NCI-H2029 (cell line): ENCODE results near the gene NPIPB12.
"Not testable (repeated sequence)": the region's sequence is repeated elsewhere in the genome, so short reads cannot be mapped to it uniquely, and the experiment has no call there.

Experiments used
- DNase-seq: peaks from one replicate; lab custom pipeline; 2025; lab: John Stamatoyannopoulos, UW

The NPIPB12 gene

DNA sequence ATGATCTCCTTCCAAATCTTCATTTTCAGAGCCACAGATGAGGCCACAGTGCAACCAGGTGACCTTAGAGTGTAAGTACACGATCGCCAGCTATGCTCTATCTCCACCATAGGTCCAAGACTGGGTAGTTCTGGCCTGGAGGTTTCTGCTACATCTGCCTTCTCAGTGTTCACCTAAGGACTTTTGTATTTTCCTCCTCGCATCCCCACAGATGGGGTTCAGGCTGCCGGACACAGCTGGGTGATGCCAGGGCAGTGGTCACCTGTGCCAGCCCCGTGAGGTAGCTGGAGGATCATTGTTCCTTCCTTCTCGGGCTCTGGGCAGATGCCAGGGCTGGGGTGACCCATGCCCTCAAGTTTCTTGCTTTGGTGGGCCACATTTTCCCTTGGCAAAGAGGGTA lies at the start of gene NPIPB12:
Gene NPIPB12 (minus strand): TSS at position 101 of the 400 bp plus-strand sequence.
- DNase-seq, result not testable (repeated sequence)

DNA sequence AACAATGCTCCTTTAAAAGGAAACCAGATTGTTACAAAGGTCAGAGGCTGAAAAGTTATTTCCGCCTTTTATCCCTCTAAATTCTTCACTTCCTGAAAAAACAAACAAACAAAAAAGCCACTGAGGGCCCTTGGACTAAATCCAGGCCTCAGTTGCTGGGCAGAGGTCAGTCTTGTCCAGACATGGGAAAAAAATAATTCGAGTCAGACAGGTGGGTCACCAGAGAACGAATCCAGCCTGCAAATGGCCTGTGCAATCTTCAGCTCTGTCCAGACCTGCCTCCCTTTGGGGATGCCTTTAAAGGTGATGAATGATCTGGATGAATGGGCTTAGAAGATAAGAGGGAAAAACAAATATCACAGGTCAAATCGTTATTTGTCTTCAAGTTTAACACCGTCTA lies 15.3 kb upstream of the NPIPB12 start:
- not testable (repeated sequence) for DNase-seq

DNA sequence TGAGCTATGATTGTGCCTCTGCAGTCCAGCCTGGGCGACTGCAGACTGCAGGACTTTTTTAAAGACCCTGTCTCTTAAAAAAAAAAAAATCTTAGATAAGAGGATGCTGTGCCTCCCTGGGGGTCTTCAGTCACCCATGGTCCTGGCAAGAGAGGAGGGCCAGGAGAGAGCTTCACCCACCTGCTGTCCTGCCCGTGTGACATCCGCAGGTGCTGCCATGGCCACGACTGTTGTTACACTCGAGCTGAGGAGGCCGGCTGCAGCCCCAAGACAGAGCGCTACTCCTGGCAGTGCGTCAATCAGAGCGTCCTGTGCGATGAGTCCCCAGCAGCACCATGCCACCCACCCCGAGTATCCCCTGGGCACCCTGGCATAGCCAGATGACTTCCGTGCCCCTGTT lies 23.9 kb downstream of the NPIPB12 start:
- DNase-seq, result not testable (repeated sequence)

DNA sequence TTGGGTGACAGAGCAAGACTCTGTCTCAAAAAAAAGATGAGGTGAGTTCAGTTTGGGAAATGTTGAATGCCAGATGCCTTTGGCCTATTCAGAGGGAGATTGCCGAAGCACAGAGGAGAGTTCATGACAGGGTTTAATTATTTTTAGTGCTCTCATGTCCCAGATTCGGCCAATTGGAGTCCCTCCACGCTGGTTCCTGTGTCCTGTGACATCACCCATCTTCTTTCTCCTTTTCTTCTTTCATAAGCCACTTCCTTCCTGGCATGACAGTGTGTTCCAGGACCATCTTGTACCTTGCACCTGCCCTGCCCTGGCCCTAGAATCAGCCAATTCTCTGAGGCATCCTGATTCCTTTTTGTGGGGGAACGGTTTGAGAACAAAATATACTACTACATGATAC lies 34.1 kb downstream of the NPIPB12 start:
- not testable (repeated sequence) for DNase-seq

DNA sequence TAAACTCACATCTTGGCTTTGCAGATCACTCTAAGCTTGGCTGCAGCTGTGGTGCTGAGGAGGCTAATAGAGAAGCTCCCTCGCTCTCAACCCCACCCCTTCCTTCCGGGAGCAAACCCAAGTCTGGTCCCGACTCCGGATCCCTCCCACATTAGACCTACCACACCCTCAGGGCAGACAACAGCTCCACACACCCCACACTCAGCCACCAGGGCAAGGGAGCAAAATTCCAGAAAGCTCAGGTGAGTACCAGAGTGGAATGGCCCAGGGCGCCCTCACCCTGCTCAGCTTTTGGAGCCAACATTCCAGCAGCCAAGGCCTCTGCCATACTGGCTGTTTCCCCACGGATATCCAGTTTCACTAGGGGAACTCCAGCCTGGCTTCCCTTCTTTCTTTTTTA lies 36.5 kb downstream of the NPIPB12 start:
- not testable (repeated sequence) for DNase-seq

DNA sequence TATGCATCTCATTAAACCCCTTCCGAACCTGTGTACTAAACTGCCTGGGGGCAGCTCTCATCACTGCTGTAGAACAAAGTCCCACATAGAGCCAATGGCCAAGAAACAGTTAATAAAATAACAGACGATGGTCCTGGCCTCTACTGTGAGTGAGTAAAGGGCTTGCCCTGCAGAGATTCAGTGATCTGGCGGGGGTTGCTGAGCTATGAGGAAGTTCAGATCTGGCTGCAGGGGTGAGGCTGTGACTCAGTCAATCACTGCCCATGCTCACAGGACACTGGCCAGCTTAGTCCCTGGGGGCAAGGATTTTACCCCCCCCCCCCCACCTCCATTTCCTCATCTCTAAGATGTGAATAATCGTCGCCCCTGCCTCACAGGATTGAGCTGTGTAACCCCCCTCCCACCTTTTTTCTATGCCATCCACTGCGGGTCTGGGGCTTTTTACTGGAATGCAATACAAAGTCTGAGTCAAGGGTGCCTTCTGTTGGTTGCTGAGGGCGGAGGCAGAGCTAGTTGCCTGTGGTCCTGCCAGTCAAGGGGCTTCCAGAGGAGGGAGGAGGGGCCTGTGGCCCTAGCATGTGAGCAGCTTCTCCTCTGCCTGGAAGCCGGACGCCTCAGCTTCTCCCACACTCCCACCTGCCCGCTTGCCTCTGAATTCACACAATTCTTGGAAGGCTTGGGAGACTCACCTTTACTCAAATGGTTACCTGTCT lies 38.4 kb downstream of the NPIPB12 start:
- not testable (repeated sequence) for DNase-seq

DNA sequence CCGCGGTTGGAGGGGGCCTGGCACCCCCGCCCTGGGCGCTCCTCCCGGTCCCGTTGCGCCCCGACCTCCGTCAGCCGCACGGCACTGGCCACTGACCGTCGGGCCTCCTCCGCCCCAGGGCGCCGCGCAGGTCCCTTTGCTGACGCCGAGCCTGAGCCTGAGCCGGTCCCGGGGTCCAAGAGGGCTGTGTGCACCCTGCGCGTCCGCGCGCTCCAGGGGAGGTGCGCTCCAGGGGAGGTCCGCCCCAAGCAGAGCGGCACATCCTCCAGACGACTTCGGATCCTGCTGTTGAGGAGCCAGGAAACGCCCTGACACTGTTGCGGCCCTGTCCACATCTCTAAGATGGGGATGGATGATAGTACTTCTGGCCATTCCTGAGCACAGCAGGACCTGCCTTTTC lies 39.3 kb downstream of the NPIPB12 start:
- not testable (repeated sequence) for DNase-seq

DNA sequence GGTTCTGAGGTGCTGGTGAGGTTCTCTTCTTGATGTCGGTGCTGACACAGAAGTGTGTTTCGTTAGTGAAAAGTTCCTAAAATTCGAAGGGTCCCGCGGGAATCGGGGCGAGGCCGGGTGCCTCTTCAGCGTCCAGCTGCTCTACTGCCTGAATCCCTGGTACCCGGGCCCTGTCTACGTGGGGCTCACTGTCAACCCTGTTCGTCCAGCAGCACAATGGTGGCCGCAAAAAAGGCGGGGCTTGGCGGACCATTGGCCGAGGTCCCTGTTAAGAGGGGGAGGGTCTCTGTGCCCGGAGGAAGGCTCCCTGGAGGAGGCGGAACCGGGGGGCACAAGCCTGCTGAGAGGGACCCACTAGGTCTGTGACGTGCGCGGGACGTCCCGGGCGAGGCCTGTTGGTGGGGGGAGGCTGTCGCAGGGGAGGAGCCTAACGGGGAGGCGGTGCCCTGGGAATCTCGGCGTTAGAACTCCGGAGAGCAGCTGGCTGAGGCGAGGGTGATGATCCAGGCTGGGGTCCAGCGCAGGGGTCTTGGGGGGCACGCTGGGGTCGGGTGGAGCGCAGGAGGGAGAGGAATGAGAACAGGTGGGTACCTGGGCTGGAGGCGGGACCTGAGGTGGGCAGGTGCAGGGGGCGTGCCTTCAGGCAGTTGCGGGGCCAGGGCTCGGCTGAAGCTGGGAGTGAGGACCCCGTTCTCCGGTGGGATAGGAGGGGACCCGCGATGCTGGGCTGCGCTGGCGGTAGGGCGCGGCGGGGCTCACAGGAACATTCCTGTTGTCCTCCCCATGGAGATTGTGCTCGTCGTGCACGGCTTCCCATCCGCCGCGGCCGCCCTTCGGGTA lies 40.0 kb downstream of the NPIPB12 start:
- DNase-seq, result not testable (repeated sequence)

DNA sequence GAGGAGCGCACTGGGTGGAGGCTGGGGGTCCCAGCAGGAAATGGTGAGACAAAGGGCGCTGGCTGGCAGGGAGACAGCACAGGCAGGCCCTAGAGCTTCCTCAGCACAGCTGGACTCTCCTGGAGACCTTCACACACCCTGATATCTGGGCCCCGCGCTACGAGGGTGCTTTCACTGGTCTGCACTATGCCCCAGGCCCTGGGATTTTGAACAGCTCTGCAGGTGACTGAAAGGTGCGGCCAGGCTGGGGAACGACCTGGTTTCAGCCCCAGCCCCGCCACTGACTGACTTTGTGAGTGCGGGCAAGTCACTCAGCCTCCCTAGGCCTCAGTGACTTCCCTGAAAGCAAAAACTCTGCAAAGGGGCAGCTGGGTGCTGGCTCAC lies 45.6 kb downstream of the NPIPB12 start:
- DNase-seq, result not testable (repeated sequence)

DNA sequence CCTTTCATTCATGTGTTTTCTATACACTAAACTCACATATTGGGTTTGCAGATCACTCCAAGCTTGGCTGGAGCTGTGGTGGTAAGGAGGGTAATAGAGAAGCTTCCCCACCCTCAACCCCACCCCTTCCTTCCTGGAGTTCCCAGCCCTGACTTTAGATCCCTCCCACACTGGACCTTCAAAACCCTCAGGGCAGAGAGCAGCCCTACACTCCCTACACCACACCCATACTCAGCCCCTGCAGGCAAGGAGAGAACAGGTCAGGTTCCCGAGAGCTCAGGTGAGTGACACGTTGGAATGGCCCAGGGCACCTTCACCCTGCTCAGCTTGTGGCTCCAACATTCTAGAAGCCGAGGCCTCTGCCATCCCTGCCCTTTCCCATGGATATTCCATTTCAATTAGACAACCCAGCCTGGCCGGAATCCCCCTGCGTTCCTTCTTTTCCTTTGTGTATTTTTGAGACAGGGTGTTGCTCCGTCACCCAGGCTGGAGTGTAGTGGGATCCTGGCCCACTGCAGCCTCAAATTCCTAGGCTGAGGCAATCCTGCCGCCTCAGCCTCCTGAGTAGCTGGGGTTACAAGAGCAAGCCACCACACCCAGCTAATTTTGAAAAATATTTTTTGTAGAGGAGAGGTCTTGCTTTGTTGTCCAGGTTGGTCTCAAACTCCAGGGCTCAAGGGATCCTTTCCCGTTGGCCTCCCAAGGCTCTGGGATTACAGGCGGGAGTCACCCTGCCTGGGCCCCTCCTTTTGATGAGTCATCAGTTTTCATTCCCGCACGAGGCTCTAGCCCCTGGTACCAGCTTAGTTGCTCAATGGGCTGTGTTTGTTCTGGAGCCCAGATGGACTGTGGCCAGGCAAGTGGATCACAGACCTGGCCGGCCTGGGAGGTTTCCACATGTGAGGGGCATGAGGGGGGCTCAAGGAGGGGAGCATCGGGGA lies 46.2 kb downstream of the NPIPB12 start, which contains the start of gene SULT1A4:
Gene SULT1A4 (plus strand): TSS at position 208 of the 941 bp plus-strand sequence. CDS start 1,473 bp downstream, outside the sequence.
- not testable (repeated sequence) for DNase-seq

DNA sequence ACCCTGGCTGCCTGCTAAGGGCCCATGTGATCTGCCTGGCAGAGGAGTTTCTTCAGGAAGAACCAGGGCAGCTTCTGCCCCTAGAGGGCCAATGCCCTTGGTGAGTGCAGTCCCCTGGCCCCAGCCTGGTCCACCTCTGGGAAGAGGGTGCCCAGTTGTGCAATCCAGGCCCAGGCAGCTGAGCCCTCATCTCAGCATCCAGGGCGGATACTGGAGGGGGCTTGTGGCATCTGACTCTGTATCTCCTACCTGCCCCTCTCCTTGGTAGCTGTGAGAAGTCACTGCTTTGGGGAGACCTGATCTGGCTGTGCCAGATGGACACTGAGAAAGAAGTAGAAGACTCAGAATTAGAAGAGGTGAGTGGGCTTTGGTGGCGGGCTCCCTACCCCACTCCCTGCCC lies 48.5 kb downstream of the NPIPB12 start:
- DNase-seq, result not testable (repeated sequence)

DNA sequence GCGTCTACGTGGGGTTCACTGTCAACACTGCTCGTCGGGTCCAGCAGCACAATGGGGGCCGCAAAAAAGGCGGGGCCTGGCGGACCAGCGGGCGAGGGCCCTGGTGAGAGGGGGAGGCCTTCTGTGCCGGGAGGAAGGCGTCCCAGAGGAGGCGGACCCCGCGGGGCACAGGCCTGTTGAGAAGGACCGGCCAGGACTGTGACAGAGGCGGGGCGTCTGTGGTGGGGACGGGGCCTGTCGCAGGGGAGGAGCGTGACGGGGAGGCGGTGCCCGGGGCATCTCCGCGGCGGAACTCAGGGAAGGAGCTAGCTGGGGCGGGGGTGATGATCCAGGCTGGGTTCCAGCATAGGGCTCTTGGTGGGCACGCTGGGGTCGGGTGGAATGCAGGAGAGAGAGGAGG lies 51.4 kb downstream of the NPIPB12 start:
- not testable (repeated sequence) for DNase-seq

DNA sequence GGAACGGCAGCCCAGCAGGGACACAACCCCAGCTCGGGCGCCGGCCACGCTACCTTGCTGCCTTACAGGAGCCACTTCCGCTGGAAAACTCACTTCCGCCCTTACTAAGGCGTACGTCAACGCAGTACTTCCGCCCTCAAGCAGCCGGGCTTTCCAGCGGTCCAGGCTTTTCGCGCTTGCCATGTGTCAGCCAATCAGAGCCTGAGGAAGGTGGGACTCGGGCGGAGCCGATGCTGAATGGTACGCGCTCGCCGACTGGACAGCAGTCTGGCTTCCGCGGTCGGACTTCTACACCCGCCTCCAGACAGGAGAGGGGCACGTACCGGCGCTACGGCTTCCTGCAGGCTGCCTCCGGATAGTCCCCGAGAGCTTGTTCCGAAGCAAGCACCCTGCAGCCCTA lies 51.9 kb downstream of the NPIPB12 start, which contains the start of the genes BOLA2 and SLX1B:
Gene BOLA2 (minus strand): TSS at position 83 of the 400 bp plus-strand sequence. CDS start 98 bp downstream, outside the sequence.
Gene SLX1B (plus strand): TSS at position 265 of the 400 bp plus-strand sequence.
- DNase-seq, result not testable (repeated sequence)

DNA sequence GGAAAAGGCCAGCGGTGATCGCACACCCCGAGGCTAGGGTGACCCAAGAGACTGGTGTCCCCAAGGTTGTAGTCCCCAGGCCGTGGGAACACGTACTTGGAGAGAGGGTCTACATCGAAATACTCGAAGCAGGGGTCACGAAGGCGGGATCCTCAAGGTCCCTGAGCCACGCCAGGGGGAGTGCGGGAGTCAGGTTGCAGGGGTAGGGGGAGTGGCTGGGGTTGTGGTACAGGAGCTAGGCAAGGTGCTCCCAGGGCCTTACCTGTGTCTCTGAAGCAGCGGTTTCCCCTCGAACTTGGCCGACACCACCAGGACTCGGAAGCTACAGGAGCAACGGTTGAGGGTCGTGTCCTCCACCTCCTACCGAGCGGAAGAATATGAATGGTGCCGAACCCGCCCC lies 52.5 kb downstream of the NPIPB12 start:
- DNase-seq, result not testable (repeated sequence)
